Transverse colon (tissue), 4 donors: ENCODE measurements around the gene MAP2K6.

Experiments used
- POLR2A ChIP-seq: fragments of 450-650 bp; IDR thresholded peaks from one replicate; pipeline ENCODE4 v1.6.1; 2016; ENCODE audit warnings: antibody characterized with exemption, mild to moderate bottlenecking, moderate library complexity
- POLR2AphosphoS5 ChIP-seq, 3 donors: sonication (generic); formaldehyde crosslinking; IDR thresholded peaks; one replicate each; pipeline ENCODE4 v1.6.1; 2016; ENCODE audit warnings: antibody characterized with exemption in 3 of 3
- TF ChIP-seq, protein P1 (sequence below), 5 experiments: fragments of 200-600 bp in 3 of 5; fragments of 450-650 bp in 2 of 5; sonication (generic) in 3 of 5; IDR thresholded peaks; 1 replicate in 2 of 5; 2 replicates in 3 of 5; pipeline ENCODE4 v1.5.1; 2016 to 2017; ENCODE audit warnings: antibody characterized with exemption in 5 of 5, inconsistent platforms in 3 of 5, mild to moderate bottlenecking in 2 of 5, moderate library complexity in 1 of 5

DNA sequence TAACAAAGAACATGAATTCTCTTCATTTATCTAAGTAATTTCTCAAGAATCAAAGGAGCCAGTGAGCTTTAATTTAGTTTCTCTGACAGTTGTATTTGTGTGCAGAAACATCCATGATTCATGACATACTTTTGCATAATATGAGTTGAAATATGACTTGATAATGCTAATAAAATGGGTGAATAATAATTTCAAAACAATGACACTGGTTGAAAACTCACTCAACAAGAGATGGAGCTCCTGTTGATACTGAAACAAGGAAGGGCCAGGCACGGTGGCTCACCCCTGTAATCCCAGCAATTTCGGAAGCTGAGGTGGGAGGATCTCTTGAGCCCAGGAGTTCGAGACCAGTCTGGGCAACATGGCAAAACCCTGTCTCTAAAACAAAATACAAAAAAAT, 147.0 kb downstream of the MAP2K6 start:
- TF ChIP-seq, protein P1, sequence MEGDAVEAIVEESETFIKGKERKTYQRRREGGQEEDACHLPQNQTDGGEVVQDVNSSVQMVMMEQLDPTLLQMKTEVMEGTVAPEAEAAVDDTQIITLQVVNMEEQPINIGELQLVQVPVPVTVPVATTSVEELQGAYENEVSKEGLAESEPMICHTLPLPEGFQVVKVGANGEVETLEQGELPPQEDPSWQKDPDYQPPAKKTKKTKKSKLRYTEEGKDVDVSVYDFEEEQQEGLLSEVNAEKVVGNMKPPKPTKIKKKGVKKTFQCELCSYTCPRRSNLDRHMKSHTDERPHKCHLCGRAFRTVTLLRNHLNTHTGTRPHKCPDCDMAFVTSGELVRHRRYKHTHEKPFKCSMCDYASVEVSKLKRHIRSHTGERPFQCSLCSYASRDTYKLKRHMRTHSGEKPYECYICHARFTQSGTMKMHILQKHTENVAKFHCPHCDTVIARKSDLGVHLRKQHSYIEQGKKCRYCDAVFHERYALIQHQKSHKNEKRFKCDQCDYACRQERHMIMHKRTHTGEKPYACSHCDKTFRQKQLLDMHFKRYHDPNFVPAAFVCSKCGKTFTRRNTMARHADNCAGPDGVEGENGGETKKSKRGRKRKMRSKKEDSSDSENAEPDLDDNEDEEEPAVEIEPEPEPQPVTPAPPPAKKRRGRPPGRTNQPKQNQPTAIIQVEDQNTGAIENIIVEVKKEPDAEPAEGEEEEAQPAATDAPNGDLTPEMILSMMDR (IDR thresholded peaks at IDR 0.05), result no peak
- TF ChIP-seq POLR2A (no peak), POLR2AphosphoS5 (IDR thresholded peaks at IDR 0.05) (no peak)
